CD4-positive, alpha-beta T cell treated with Interleukin-21 for 1 hour (primary cell): ENCODE results near the gene UTP14A.
"Not testable (repeated sequence)": the region's sequence is repeated elsewhere in the genome, so short reads cannot be mapped to it uniquely, and the experiment has no call there.

Source experiments
- DNase-seq: peaks from one replicate; pipeline ENCODE4 v3.0.0-alpha.2; 2020

UTP14A gene

GRCh38 chrX:129905787-129906580 is at the start of gene UTP14A:
UTP14A (plus strand) TSS chrX:129906164; CDS start chrX:129906211, 47 bp downstream.
- peak; percentile 88 for DNase-seq

- DNase-seq: not testable (repeated sequence)
These were observed 46.8 kb upstream of the UTP14A start for GRCh38 chrX:129859134-129859533.

GRCh38 chrX:129866321-129866720 is 39.6 kb upstream of the UTP14A start:
- DNase-seq: not testable (repeated sequence)

- no peak for DNase-seq
These were observed 33.4 kb upstream of the UTP14A start for GRCh38 chrX:129872524-129872923.

GRCh38 chrX:129875669-129876068 is 30.3 kb upstream of the UTP14A start:
- no peak for DNase-seq

GRCh38 chrX:129876771-129877305 is 29.1 kb upstream of the UTP14A start:
- DNase-seq: no peak

- no peak for DNase-seq
These were observed 28.6 kb upstream of the UTP14A start for GRCh38 chrX:129877401-129877800.

- no peak for DNase-seq
These were observed 5.9 kb upstream of the UTP14A start for GRCh38 chrX:129900054-129900453.

- DNase-seq: no peak
These were observed 2.7 kb downstream of the UTP14A start for GRCh38 chrX:129908636-129909035.

- DNase-seq: peak; percentile 81
These were observed 19.5 kb downstream of the UTP14A start for GRCh38 chrX:129925305-129926092.

GRCh38 chrX:129930941-129931410 is 25.0 kb downstream of the UTP14A start:
- DNase-seq: no peak

- DNase-seq: peak; percentile 84
These were observed 25.5 kb downstream of the UTP14A start for GRCh38 chrX:129931411-129932015.

- DNase-seq: peak; percentile 88
These were observed 26.3 kb downstream of the UTP14A start for GRCh38 chrX:129932016-129932820.

GRCh38 chrX:129932821-129933321 is 26.9 kb downstream of the UTP14A start:
- no peak for DNase-seq

GRCh38 chrX:129933700-129934099 is 27.7 kb downstream of the UTP14A start:
- no peak for DNase-seq

- DNase-seq: no peak
These were observed 28.5 kb downstream of the UTP14A start for GRCh38 chrX:129934461-129934860.

GRCh38 chrX:129934952-129935351 is 29.0 kb downstream of the UTP14A start:
- DNase-seq: no peak

- DNase-seq: no peak
These were observed 32.1 kb downstream of the UTP14A start for GRCh38 chrX:129938081-129938480.

GRCh38 chrX:129939986-129940385 is 34.0 kb downstream of the UTP14A start:
- no peak for DNase-seq

- DNase-seq: no peak
These were observed 34.8 kb downstream of the UTP14A start for GRCh38 chrX:129940721-129941120.

GRCh38 chrX:129945131-129945530 is 39.2 kb downstream of the UTP14A start:
- no peak for DNase-seq

- DNase-seq: no peak
These were observed 47.3 kb downstream of the UTP14A start for GRCh38 chrX:129953334-129953648.
